Activated T-cell treated with anti-CD3 and anti-CD28 coated beads for 1 hour (primary cell): ENCODE data around the gene ANAPC1.
"Not testable (repeated sequence)": the region's sequence is repeated elsewhere in the genome, so short reads cannot be mapped to it uniquely, and the experiment has no call there.

Experiments
- DNase-seq: peaks from one replicate; pipeline ENCODE4 v3.0.0-alpha.2; 2020; ENCODE audit warnings: low read depth

ANAPC1 gene

GRCh38 chr2:111735838-111736721 is 147.9 kb downstream of the ANAPC1 start:
- DNase-seq, result not testable (repeated sequence)

GRCh38 chr2:111735420-111735819 is 148.6 kb downstream of the ANAPC1 start:
- DNase-seq, result not testable (repeated sequence)

GRCh38 chr2:111729812-111730458 is 154.1 kb downstream of the ANAPC1 start:
- not testable (repeated sequence) for DNase-seq

- not testable (repeated sequence) for DNase-seq
These were observed 156.3 kb downstream of the ANAPC1 start for GRCh38 chr2:111727611-111728110.

- not testable (repeated sequence) for DNase-seq
These were observed 158.3 kb downstream of the ANAPC1 start for GRCh38 chr2:111725742-111726141.

- DNase-seq, result not testable (repeated sequence)
These were observed 164.4 kb downstream of the ANAPC1 start for GRCh38 chr2:111719610-111720009.
